RWPE2 (cell line): ENCODE results near the gene SAMD13.
"Not testable (repeated sequence)": the region's sequence is repeated elsewhere in the genome, so short reads cannot be mapped to it uniquely, and the experiment has no call there.

Experiments
- ATAC-seq: fragments of 200-7000 bp; cut with Tn5 transposase; 3 replicates; pipeline ENCODE4 v1.9.1; 2021; ENCODE audit warnings: low read depth
- DNase-seq: peaks from one replicate; pipeline ENCODE4 v3.0.0-alpha.2; 2020; ENCODE audit warnings: low spot score
- H3K27ac ChIP-seq: fragments of 450-650 bp; 2 replicates; pipeline ENCODE4 v1.5.1; 2017; ENCODE audit warnings: mild to moderate bottlenecking; ENCODE audit not compliant: poor library complexity, severe bottlenecking
- H3K27me3 ChIP-seq: fragments of 250-450 bp; sonication (Bioruptor Pico); 2 replicates; pipeline ENCODE4 v1.5.1; 2021; ENCODE audit warnings: mild to moderate bottlenecking, moderate library complexity; ENCODE audit not compliant: insufficient read depth, poor library complexity, severe bottlenecking
- H3K36me3 ChIP-seq: fragments of 250-450 bp; sonication (Bioruptor Pico); 2 replicates; pipeline ENCODE4 v1.5.1; 2020; ENCODE audit warnings: low read depth, mild to moderate bottlenecking, moderate library complexity
- H3K4me1 ChIP-seq: fragments of 250-450 bp; sonication (Bioruptor Pico); 2 replicates; pipeline ENCODE4 v1.5.1; 2021; ENCODE audit warnings: mild to moderate bottlenecking, moderate library complexity; ENCODE audit not compliant: insufficient read depth, poor library complexity, severe bottlenecking
- H3K4me3 ChIP-seq: fragments of 250-450 bp; sonication (Bioruptor Pico); 2 replicates; pipeline ENCODE4 v1.5.1; 2021; ENCODE audit warnings: mild to moderate bottlenecking, moderate library complexity; ENCODE audit not compliant: severe bottlenecking
- H3K9me3 ChIP-seq: fragments of 250-450 bp; sonication (Bioruptor Pico); 2 replicates; pipeline ENCODE4 v1.5.1; 2021; ENCODE audit warnings: mild to moderate bottlenecking, moderate library complexity; ENCODE audit not compliant: severe bottlenecking
- CTCF ChIP-seq: fragments of 450-650 bp; IDR thresholded peaks from one replicate; pipeline ENCODE4 v1.5.1; 2017; ENCODE audit warnings: mild to moderate bottlenecking, moderate library complexity; ENCODE audit not compliant: poor library complexity, severe bottlenecking

Gene SAMD13

GRCh38 chr1:84280912-84281311 is 20.6 kb upstream of the SAMD13 start:
- ATAC-seq (no peak), DNase-seq (no peak)
- no peaks in the 10 kb centered on the region for H3K4me1 ChIP-seq
- TF ChIP-seq CTCF: no peak
- no peaks in the 10 kb centered on the region for H3K36me3 ChIP-seq
- no peaks in the 10 kb centered on the region for H3K9me3 ChIP-seq
- no peak overlapping the region for H3K4me3 ChIP-seq
- H3K27me3 ChIP-seq: no peaks in the 10 kb centered on the region
- no peak overlapping the region for H3K27ac ChIP-seq

GRCh38 chr1:84282780-84283333 is 18.7 kb upstream of the SAMD13 start:
- Histone ChIP-seq H3K27ac (no peak overlapping the region), H3K9me3 (peaks cover 4% of the 10 kb centered on the region), H3K4me1 (no peaks in the 10 kb centered on the region), H3K27me3 (no peaks in the 10 kb centered on the region), H3K36me3 (no peaks in the 10 kb centered on the region; the same call in 1 of the 2 replicates), H3K4me3 (no peak overlapping the region)
- no peak for TF ChIP-seq CTCF
- ATAC-seq: no peak
- DNase-seq: no peak

GRCh38 chr1:84283381-84283780 is 18.1 kb upstream of the SAMD13 start:
- H3K27ac ChIP-seq: no peak overlapping the region
- H3K27me3 ChIP-seq: no peaks in the 10 kb centered on the region
- peaks cover 6% of the 10 kb centered on the region for H3K9me3 ChIP-seq
- H3K36me3 ChIP-seq: no peaks in the 10 kb centered on the region; the same call in 1 of the 2 replicates
- no peak overlapping the region for H3K4me3 ChIP-seq
- DNase-seq (no peak), ATAC-seq (no peak)
- no peak for TF ChIP-seq CTCF
- no peaks in the 10 kb centered on the region for H3K4me1 ChIP-seq

GRCh38 chr1:84286071-84286470 is 15.4 kb upstream of the SAMD13 start:
- no peak overlapping the region for H3K27ac ChIP-seq
- no peak for TF ChIP-seq CTCF
- H3K36me3 ChIP-seq: no peaks in the 10 kb centered on the region; the same call in 1 of the 2 replicates
- no peak overlapping the region for H3K4me3 ChIP-seq
- H3K27me3 ChIP-seq: no peaks in the 10 kb centered on the region
- peaks cover 6% of the 10 kb centered on the region for H3K9me3 ChIP-seq
- H3K4me1 ChIP-seq: no peaks in the 10 kb centered on the region
- DNase-seq (no peak), ATAC-seq (no peak)

GRCh38 chr1:84287389-84287788 is 14.1 kb upstream of the SAMD13 start:
- DNase-seq, H3K27me3 ChIP-seq, H3K27ac ChIP-seq, H3K4me3 ChIP-seq, H3K9me3 ChIP-seq, H3K4me1 ChIP-seq, H3K36me3 ChIP-seq, ATAC-seq: not testable (repeated sequence)
